Peyer's patch (tissue), 4 donors: ENCODE data around the gene NEK6. TPM values are rescaled to one million over a fixed set of nuclear protein-coding genes. Genes with fewer than 3 reads are reported as not detected.

ENCODE experiments used
- DNase-seq, 3 donors: peaks; one replicate each; pipeline ENCODE4 v3.0.0-alpha.2; 2017 to 2019
- H3K27ac ChIP-seq, 4 donors: fragments of 200-600 bp; sonication (generic); one replicate each; pipeline ENCODE4 v1.5.1; 2016 to 2019
- H3K27me3 ChIP-seq, 2 donors: fragments of 200-600 bp; sonication (generic); one replicate each; pipeline ENCODE4 v1.5.1; 2019
- H3K36me3 ChIP-seq, 3 donors: fragments of 200-600 bp; sonication (generic); one replicate each; pipeline ENCODE4 v1.5.1; 2016 to 2019
- H3K4me1 ChIP-seq, 4 donors: fragments of 200-600 bp; sonication (generic); one replicate each; pipeline ENCODE4 v1.5.1; 2016 to 2019
- H3K4me3 ChIP-seq, 4 donors: fragments of 200-600 bp; sonication (generic); 1 replicate in 3 of 4; 2 replicates in 1 of 4; pipeline ENCODE4 v1.5.1; 2016 to 2019; ENCODE audit warnings: mild to moderate bottlenecking in 1 of 4
- H3K9me3 ChIP-seq, 4 donors: fragments of 200-600 bp; sonication (generic); one replicate each; pipeline ENCODE4 v1.5.1; 2016 to 2019; ENCODE audit warnings: mild to moderate bottlenecking in 1 of 4
- CTCF ChIP-seq, 6 experiments: fragments of 450-650 bp in 4 of 6; fragments of 200-600 bp in 2 of 6; sonication (generic) in 1 of 6; IDR thresholded peaks; one replicate each; pipeline ENCODE4 v1.5.1; 2017 to 2019; ENCODE audit warnings: antibody characterized with exemption in 6 of 6, mild to moderate bottlenecking in 3 of 6, moderate library complexity in 1 of 6
- POLR2A ChIP-seq, 2 donors: fragments of 450-650 bp; IDR thresholded peaks; one replicate each; pipeline ENCODE4 v1.5.1; 2017; ENCODE audit warnings: antibody characterized with exemption in 2 of 2, mild to moderate bottlenecking in 2 of 2, moderate library complexity in 2 of 2
- total RNA-seq, 4 donors: library from RNA; depleted of rRNA; stranded (reverse); fragments of >200 nt; gene quantifications; one replicate each; pipeline ENCODE4 v1.1.0, GENCODE V29; 2016

The NEK6 gene
- total RNA-seq, 4 donors from 2014 or later = 38.4 to 77.6 (median 46.9) TPM

GRCh38 chr9:124328285-124328684 lies 70.5 kb downstream of the NEK6 start:
- peaks cover 0 to 77% (median 0%) of the 10 kb centered on the region in 3 donors for H3K36me3 ChIP-seq
- H3K27ac ChIP-seq = no peak overlapping the region
- TF ChIP-seq CTCF (IDR thresholded peaks at IDR 0.05) (no peak), POLR2A (IDR thresholded peaks at IDR 0.05) (no peak)
- H3K4me3 ChIP-seq = no peak overlapping the region
- H3K9me3 ChIP-seq = no peaks in the 10 kb centered on the region
- H3K4me1 ChIP-seq = no peaks in the 10 kb centered on the region
- H3K27me3 ChIP-seq = no peaks in the 10 kb centered on the region
- DNase-seq = no peak

DNA sequence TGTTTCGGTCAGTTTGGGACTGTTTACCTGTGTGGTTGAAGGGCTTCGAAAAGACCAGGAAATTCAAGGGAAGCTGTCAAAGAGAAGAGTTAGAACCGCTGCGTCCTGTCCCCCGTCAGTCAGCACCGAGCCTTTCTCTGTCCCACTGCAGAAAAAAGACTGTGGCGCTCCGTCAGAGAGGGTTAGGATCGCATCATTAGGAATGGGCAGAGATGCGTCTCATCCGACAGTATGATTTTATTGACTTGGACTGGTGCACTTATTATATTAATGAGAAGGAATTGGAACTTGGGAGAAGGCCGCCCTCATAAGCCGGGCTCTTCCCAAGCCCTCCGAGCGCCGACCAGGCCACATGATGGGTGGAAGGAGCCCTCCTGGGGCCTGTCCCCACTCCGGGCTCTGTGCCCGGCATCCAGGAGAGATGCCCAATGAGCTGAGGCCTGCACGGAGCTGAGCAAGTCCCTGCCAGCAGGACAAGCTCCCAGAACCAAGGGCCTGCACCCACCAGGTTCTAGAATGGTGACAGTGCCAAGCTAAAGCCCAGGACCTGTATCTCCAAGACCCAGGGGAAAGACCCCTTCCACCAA lies 71.5 kb downstream of the NEK6 start:
- TF ChIP-seq POLR2A (IDR thresholded peaks at IDR 0.05) (no peak), CTCF (IDR thresholded peaks at IDR 0.05) (no peak)
- Histone ChIP-seq H3K9me3 (no peaks in the 10 kb centered on the region), H3K4me1 (no peaks in the 10 kb centered on the region), H3K27ac (no peak overlapping the region), H3K27me3 (no peaks in the 10 kb centered on the region), H3K4me3 (no peak overlapping the region), H3K36me3 (peaks cover 0 to 76% (median 0%) of the 10 kb centered on the region in 3 donors)
- DNase-seq = no peak

DNA sequence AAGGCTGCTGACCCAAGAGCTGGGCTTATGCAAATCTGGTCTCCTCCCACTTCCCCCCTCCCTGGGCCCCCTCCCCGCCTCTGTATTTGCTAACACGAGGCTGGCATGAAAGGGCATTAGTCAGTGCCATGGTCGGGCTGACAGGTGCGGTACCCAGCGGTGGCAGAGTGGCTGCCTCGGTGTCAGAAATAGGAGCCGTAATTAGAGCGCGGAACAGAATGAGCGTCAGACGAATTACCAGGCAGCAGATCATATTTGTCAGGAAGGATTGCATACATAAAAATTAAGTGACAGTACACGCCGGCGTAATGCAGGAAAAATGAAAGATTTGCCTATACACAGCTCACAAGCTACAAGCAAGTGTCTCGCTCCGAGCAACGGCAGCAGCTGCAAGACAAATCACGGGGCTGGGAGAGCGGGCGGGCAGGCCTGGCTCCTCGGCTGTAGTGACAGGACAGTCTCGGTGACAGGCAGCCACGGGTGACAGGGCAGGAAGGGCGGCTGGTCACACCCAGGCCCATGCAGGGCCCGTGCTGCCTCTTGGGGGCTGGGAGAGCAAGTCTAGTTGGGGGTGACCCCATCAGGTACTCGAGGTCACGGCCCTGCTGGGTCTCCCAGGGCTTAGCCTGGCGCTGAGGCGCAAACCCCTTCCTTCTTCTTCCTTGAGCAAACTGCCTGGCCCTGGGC lies 72.4 kb downstream of the NEK6 start:
- H3K27ac ChIP-seq = no peak overlapping the region
- H3K4me3 ChIP-seq = no peak overlapping the region
- H3K27me3 ChIP-seq = no peaks in the 10 kb centered on the region
- TF ChIP-seq POLR2A (IDR thresholded peaks at IDR 0.05) (no peak), CTCF (IDR thresholded peaks at IDR 0.05) (no peak)
- no peaks in the 10 kb centered on the region for H3K9me3 ChIP-seq
- H3K36me3 ChIP-seq = peaks cover 0 to 85% (median 0%) of the 10 kb centered on the region in 3 donors
- H3K4me1 ChIP-seq = no peaks in the 10 kb centered on the region
- DNase-seq = no peak

DNA sequence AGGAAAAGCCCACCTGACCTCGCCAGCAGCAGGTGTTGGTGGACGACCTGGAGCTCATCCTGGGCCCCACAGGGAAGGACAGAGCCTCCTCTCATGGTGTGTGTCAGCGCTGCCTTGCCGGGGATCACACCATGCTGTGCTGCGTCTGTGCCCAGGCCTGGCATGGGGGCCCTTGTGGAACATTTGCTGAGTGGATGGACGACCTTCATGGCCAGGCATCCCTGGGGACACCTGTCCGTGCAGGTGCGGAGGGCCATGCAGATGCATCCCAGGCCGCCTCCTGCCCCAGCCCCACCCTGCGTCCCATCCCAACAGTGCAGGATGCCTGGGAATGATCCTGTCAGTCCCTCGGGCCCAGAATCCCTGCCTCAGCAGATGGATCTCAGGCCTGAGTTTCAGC lies 73.8 kb downstream of the NEK6 start:
- peaks cover 0 to 83% (median 0%) of the 10 kb centered on the region in 3 donors for H3K36me3 ChIP-seq
- H3K4me3 ChIP-seq = no peak overlapping the region
- no peak overlapping the region for H3K27ac ChIP-seq
- no peaks in the 10 kb centered on the region for H3K27me3 ChIP-seq
- TF ChIP-seq CTCF (IDR thresholded peaks at IDR 0.05) = no peak
- TF ChIP-seq POLR2A (IDR thresholded peaks at IDR 0.05) = no peak
- H3K9me3 ChIP-seq = no peaks in the 10 kb centered on the region
- H3K4me1 ChIP-seq = no peaks in the 10 kb centered on the region
- DNase-seq = no peak

DNA sequence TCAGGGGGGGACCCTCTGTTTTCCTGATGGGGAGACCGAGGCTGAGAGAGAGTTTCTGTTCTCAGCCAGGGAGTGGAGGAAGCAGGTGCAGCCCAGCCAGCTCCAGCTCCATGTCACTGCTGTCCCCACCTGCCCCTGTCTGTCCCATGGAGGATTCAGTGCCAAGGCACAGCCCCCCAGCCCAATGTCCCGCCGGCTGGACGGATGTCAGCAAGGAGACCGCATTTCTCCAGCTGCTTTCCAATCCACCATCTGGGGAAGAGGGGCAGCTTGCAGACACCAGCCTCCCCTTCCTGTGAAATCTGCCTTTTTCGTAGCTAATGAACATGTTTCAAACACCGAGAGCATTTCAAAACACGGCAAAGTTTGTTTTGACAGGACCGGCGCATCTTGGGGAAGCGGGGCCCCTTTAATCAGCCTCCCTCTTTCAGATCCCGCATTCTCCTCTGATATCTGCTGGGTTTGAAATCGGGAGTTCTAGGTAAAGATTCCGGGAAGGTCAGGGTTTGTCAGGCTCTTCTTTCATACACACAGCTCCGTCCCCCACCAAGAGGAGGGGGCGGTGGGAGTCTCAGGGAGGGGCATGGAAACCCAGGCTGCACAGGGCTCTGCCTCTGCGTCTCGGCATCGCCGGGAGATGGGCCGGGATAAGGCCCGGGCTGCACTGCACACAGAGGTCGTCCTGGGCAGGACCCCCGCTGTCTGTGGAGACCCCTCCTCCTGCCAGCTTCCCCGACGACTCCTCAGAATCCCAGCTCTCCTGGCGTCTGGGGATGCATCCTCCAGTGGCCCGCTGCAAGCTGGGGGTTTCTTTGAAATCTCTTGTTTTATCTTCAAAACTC lies 74.8 kb downstream of the NEK6 start:
- no peaks in the 10 kb centered on the region for H3K27me3 ChIP-seq
- H3K36me3 ChIP-seq = peaks cover 0 to 81% (median 0%) of the 10 kb centered on the region in 3 donors

More for the DNA sequence above, 74.8 kb downstream of the NEK6 start:
- Histone ChIP-seq H3K27ac (no peak overlapping the region), H3K9me3 (no peaks in the 10 kb centered on the region), H3K4me1 (no peaks in the 10 kb centered on the region), H3K4me3 (no peak overlapping the region)
- DNase-seq = no peak
- TF ChIP-seq CTCF (IDR thresholded peaks at IDR 0.05) (no peak), POLR2A (IDR thresholded peaks at IDR 0.05) (no peak)
